ENCODE data around the gene CAMK2A.

Gene CAMK2A

DNA sequence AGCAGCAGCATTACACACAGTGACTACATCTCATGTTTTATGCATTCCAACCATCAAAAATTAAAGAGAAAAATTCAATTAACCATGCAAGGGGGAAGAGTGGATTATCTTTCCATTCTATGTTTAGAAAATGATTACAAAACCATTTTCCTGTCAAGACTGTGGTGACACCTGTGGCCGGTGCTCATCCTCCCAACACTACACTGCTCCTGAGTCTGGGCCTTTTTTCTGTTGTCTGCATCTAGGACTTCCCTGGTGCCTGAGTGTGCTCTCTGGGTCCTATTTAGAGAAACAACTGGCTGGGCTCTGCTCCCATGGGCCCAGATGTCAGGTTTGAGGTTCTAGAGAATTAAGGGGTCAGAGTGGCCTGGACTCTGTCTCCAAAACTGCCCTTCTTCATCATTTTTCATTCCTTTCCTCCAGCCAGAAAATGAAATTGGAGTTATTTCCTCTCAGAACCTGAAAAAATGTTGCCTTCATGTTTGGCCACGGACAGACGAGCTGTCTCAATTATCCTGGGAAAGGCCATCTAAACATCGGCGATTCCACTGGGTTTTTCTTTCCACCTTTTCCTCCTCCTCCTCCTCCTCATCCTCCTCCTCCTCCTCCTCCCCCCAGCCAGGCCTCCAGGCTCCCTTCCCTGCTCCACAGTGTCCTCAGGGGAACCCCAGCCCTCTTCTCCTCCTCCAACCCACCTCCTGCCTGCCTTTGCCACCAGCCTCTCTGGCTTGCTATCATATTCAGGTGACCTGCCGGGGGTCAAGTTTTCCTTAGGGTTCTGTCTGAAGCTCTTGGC, 24.5 kb upstream of the CAMK2A start:
- DNase-seq, result no peak

GRCh38 chr5:150313501-150313900, 23.9 kb upstream of the CAMK2A start:
- no peak for DNase-seq

- no peak for DNase-seq
Observed at GRCh38 chr5:150312518-150312917, 22.9 kb upstream of the CAMK2A start.

- no peak for DNase-seq
Observed at GRCh38 chr5:150311015-150311692, 21.6 kb upstream of the CAMK2A start.

DNA sequence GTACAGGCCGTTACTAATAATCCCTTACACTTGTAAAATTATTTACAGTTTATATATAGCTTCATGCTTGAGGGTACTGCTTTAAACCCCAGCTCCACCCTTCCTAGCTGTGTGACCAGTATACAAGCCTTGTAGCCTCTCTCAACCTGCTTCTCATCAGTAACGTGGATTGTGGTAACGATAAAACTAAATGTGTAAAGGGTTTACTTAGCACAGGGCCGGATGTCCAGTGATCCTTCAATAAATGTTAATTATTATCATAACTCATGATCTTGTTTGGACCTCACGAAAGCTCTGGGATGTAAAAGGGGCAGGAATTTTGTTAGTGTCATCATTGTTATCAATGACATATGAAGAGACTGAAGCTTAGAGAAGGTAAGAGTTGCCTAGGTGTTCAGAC, 20.7 kb upstream of the CAMK2A start:
- no peak for DNase-seq

DNA sequence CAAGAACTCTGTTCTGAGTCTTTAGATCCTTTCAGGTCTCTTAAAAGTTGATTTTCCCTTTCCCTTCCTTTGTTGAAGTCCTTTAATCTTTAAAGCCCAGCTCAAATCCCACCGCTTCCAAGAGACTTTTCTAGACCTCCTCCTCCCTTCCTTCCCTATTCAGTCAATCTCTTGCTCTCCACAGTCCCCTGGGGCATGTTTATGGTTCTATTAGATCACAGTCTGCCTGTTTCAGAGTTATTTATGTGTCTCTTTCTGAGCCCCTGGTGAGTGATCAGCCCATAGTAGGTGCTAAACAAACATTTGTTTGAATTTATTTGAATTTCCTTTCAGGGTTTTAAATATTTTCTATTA, 20.3 kb upstream of the CAMK2A start:
- no peak for DNase-seq

- no peak for DNase-seq
Observed at GRCh38 chr5:150309101-150309885, 19.7 kb upstream of the CAMK2A start.

DNA sequence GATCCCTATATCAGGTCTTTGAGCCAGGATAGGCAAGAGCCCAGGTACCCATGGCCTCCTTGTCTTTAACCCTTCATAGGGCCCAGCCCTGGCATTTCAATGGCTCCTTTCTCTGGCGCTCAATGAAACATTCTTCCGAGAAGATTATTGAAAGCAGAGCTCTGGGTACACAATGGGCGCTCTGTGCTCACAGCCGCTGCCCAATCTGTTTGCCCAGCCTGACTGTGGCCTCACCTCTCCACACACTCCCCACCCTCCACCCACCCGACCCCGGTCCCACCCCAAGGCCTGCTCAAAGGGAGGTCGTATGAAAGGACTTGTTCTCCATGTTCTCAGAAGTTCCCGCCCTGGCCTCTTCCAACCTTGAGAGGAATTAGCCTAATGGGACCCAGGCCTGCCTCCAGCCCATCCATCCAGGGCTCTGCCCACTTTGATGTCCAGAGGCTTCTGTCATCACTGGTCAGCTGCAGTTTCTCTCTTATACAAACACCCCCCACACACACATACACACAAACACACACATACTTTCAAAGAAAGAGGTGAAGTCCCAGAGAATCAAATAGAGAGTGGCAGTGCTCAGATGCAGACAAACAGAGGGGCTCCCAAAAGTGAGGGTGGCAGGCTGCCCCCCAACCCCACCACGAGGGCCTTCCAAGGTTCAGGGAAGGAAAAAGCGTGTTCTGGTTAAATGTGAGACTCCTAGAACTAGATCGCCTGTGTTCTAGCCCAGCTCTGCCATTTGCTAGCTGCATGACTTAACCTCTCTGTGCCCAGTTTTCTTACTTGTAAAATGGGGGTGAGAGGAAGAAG, 18.2 kb upstream of the CAMK2A start:
- DNase-seq, result no peak

- no peak for DNase-seq
Observed at GRCh38 chr5:150306775-150307174, 17.2 kb upstream of the CAMK2A start.

DNA sequence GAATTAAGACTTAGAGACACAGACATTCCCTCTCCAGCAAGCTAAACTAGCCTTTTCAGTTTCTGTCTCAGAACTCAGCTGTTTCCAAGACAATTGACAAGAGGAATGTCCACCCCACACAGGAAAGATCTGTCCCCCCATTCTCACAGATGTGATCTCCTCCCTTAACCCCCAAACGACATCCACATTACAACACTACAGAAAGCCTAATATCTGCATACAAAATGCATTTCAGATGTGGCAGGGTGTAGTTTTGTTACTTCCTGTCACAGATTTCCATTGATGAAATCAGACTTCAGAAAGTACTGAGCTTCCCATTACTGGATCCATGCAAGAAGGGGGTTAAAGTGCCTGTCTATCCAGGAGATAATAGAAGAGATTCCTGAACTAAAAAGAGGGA, 16.0 kb upstream of the CAMK2A start:
- no peak for DNase-seq

GRCh38 chr5:150305095-150305494, 15.5 kb upstream of the CAMK2A start:
- DNase-seq, result no peak

- DNase-seq, result no peak
Observed at GRCh38 chr5:150304481-150305081, 15.0 kb upstream of the CAMK2A start.

DNA sequence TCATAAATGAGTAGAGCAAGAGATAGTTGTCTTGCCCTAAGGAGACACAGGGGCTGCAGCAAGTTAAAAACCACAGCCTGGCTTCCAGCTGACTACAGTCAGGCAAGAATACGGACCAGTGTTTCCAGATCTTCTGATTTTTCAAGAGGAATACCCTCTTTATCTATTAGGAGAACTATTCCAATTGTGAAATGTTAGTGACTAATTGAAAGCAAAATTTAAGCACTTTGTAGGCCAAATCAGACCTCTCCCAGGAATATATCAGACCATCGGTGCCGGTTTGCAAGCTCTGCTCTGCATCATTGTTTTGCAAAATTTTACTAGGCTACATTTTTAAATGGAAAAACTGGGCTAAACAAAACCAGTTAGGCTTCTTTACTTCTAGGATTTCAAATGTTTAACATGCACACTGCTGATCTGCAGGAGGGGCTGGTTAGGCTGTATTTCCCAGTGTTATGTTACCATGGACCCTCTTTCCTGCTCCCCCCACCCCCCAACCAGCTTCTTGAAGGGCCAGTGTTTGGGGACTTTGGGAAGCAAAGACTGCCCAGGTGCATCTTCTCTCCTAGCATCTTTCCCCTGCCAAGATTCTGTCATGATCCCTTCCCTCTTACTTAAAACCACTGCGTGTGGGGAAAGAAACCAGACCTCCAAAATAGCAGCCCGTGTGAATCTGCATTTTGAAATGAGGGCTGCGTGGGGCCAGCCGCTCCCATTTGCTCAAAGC, 14.2 kb upstream of the CAMK2A start:
- DNase-seq, result no peak

- DNase-seq, result no peak
Observed at GRCh38 chr5:150303070-150303615, 13.6 kb upstream of the CAMK2A start.

DNA sequence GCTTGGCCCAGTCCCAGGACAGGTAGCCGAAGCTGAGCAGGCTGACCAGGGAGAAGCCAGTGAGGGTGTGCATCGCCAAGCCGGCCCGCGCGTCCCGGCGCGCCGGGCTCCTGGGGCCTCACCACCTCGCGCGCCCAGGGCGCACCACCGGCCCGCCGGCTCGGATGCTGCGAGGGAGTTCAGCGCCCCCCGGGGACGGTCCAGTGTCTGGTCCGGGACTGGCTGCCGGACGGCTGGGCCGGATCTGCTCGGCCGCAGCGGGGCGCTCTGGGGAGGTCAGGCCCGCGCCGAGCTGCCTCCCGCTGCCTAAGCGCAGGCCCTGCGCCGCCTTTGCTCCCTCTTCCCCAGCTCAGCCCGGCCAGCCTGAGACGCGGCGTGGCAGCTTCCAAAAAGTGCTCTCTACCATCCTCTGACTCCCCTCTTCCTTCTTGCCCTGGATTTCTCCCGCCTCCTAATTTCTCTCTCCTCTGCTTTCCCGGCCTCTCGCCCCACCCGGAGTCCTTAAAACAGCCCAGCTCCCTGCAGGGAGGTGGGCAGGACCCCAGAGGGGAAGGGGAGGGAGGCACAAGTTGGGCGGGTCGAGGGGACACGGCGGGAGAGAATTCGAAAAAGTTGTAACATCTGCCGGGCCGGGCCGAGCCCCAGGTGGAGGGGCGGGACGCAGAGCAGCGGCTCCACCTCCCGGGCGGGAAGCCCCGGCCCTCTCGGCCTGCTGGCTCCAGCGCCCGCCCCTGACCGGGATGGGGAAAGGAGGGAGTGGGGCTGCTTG, 12.9 kb upstream of the CAMK2A start, which contains the start of gene ARSI:
Gene ARSI, minus strand, starts transcription at position 605 of the 769 bp plus-strand sequence. Its CDS starts 532 bp downstream, at position 73.
- DNase-seq, result no peak

GRCh38 chr5:150301901-150302300, 12.3 kb upstream of the CAMK2A start:
- no peak for DNase-seq

DNA sequence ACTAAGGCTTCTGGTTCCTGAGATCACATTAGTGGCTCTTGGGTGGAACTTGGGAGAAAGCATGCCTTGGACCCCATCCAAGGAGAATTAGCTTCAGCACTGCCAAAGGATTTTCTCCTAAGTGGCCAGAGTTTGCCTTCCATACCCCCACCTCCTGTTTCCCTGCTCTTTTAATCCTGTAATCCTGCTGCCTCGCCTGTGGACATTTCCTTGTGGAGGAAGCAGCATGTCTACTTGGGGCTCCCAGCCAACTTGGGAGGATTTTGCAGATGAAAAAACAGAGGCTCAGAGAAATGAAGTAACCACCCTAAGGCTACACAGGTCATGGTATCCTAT, 11.6 kb upstream of the CAMK2A start:
- no peak for DNase-seq

DNA sequence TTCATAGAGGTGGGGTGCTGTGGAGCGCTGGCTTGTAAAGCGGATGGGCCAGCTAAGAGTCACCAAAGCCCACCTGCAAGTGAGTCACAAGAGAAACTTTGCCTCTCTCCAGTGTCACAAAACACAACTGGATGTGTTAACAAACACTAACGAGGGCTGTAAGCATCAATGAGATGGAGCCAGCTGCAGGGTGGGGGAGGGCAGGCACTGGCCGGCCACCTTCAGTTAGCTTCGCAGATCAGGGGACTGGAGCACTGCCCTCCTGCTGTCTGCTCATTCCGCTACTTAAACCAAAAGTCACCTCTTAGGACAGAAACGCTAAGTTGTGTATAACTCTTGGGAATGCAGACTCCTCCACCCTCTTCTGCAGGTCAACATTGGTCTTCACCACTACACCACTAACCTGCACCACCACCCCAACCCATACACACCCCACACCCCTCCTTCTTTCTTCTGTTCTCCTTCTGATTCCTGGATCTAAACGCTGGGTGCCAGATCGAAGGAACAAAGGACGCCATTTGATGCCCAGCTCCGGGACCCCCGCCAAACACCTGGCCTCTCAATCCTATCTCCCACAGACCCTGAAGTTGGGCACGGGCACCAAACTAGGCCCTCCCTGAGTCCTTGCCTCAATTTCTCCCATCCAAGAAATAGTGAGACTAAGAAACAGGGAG, 11.1 kb upstream of the CAMK2A start:
- DNase-seq, result no peak

- DNase-seq, result no peak
Observed at GRCh38 chr5:150299571-150300327, 10.2 kb upstream of the CAMK2A start.

Measured in stimulated activated naive CD4-positive, alpha-beta T cell (primary cell).